ENCODE results near the gene PIF1.
A peak's percentile ranks its signal among the peaks of the same experiment; 100 is the strongest.

Gene PIF1

DNA sequence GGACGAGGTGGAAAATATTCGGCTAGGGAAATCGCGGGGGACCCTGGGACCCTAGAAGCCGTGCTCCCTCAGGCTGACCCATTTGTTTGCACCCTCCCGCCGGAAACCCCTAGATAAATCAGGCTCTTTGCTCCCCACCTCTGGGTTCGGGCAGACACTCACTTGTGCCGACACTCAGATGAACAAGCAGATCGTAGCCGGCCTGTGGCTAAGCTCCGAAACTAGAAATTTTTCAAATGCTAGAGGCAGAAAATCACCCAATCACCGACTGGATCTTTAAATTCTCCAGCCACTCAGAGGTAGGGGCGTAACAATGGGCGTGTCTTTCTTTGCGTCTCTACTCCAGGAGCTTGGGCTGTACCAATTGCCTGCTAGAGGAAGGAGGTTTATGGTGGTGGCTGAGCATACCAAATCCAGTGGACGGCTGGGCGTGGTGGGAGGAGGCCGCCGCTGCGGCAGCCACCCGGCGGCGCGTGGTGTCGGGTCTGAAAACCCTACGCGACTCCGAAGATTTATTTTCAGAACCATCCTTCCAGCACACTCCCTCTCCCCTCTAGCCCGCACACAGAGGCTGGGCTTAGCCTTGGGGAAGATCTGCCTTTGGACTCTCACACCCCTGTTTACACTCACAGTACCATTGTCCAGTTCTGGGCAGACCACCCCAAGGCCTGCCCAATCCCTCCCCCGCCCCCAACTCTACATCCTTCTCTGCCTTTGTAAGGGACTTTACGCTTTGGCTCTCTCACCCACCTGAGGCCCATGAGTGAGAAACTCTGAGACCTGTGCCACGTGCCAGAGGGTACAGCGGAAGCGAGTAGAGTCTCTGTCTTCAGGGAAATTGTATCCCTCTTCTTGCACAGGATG, at the start of gene PIF1:
TSS of gene PIF1 (minus strand) at position 217 of the 864 bp plus-strand sequence. CDS start 1,312 bp downstream, outside the sequence.
- in situ Hi-C loops (cut with MboI; ENCODE audit: low sequenced_read_pairs): no loop called here
- DNase-seq (ENCODE audit: low spot score in 2 of 2): peak; percentile 100

DNA sequence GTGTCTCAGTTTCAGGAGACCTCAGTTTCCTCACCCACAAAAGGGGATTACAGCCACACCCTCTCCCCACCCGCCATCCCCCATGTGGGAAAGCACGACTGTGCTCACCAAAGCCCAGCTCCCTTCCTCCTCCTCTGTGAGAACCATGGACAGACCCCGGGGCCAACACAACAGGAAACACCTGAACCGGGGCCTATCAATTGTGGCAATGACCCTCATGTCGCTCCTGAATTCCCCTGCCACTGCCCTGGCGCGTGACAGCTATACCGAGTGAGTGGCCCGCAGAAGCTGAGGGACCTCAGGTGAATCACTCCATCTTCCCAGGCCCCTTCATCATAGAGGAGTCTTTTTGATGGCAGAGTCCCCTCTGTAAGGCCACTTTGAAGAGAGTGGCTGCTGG, 44.9 kb upstream of the PIF1 start:
- no peak for DNase-seq (ENCODE audit: low spot score in 2 of 2)
- H3K4me3 ChIP-seq: no peak overlapping the region
- no peaks in the 10 kb centered on the region for H3K9me3 ChIP-seq
- in situ Hi-C loops (cut with MboI; ENCODE audit: low sequenced_read_pairs): no loop called here
- no peaks in the 10 kb centered on the region for H3K27me3 ChIP-seq (ENCODE audit: low read depth)
- H3K4me1 ChIP-seq: no peaks in the 10 kb centered on the region
- H3K36me3 ChIP-seq (replicated peaks): peaks cover 12% of the 10 kb centered on the region

More for the DNA sequence above, at the start of gene PIF1:
- Histone ChIP-seq H3K27me3 (ENCODE audit: low read depth) (no peaks in the 10 kb centered on the region), H3K9me3 (no peaks in the 10 kb centered on the region; the same call in 1 of the 2 replicates), H3K36me3 (replicated peaks) (peaks cover 32% of the 10 kb centered on the region), H3K4me3 (peak within 1 kb of the TSS; percentile 68), H3K4me1 (peaks cover 19% of the 10 kb centered on the region)

DNA sequence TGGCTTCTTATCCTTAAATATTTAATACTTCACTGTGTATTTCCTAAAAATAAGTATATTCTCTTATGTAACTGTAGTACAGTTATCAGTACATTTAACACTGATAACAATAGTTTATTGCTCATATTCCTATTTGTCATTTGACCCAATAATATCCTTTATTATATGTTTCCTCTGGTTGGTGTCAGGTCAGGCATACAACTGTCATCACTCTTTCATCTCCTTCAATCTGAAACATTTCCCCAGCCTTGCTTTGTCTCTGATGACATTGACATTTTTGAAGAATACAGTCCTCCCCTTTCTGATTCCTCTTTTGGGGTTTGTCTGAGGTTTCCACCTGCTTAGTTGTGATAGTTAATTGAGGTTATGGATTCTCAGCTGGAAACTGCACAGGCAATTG, 44.1 kb upstream of the PIF1 start:
- Histone ChIP-seq H3K27me3 (ENCODE audit: low read depth) (no peaks in the 10 kb centered on the region), H3K4me3 (no peak overlapping the region), H3K4me1 (no peaks in the 10 kb centered on the region), H3K36me3 (replicated peaks) (peaks cover 12% of the 10 kb centered on the region), H3K9me3 (no peaks in the 10 kb centered on the region)
- in situ Hi-C loops (cut with MboI; ENCODE audit: low sequenced_read_pairs): no loop called here
- DNase-seq (ENCODE audit: low spot score in 2 of 2): no peak

DNA sequence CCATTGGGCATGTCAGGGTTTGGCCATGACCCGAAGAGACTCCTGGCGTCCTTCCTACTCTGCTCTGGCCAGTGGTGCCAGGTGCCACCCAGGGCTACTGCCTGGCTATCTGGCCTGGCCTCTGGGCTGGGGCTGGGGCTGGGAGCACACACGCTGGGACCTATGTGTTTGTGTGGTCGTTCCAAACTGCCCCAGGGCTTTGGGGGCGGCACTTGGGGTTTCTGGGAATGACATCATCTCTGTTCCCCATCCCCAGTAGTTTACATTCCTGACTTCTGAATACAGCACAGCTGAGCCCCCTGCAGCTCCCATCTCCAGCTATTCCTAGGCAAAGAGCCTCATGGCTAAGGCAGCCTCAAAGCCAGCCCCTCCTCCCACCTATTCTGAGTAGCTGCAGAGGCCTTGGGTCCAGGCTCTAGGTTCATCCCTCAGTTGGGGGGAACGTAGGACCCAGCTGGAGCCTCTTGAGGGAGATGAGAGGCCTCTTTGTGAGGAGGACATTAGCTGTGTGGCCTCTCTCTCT, 40.6 kb upstream of the PIF1 start:
- no peaks in the 10 kb centered on the region for H3K9me3 ChIP-seq
- no peaks in the 10 kb centered on the region for H3K4me1 ChIP-seq
- H3K27me3 ChIP-seq (ENCODE audit: low read depth): no peaks in the 10 kb centered on the region
- no peak for DNase-seq (ENCODE audit: low spot score in 2 of 2)
- H3K4me3 ChIP-seq: no peak overlapping the region
- H3K36me3 ChIP-seq (replicated peaks): peaks cover 12% of the 10 kb centered on the region
- in situ Hi-C loops (cut with MboI; ENCODE audit: low sequenced_read_pairs): no loop called here

DNA sequence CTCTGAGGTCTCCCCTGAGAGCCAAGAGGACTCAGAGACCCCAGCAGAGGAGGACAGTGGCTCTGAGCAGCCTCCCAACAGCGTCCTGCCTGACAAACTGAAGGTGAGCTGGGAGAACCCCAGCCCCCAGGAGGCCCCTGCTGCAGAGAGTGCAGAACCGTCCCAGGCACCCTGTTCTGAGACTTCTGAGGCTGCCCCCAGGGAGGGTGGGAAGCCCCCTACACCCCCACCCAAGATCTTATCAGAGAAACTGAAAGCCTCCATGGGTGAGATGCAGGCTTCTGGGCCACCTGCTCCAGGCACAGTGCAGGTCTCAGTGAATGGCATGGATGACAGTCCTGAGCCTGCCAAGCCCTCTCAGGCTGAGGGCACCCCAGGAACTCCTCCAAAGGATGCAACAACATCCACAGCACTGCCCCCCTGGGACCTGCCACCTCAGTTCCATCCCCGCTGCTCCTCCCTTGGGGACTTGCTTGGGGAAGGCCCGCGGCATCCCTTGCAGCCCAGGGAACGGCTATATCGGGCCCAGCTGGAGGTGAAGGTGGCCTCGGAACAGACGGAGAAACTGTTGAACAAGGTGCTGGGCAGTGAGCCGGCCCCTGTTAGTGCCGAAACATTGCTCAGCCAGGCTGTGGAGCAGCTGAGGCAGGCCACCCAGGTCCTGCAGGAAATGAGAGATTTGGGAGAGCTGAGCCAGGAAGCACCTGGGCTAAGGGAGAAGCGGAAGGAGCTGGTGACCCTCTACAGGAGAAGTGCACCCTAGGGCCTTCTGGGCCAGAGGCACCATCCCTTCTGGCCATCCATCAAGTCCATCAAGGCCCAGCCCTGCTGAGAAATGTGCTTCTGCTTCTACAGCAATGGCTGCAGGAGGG, 39.9 kb upstream of the PIF1 start:
- H3K4me1 ChIP-seq: no peaks in the 10 kb centered on the region
- DNase-seq (ENCODE audit: low spot score in 2 of 2): no peak
- in situ Hi-C loops (cut with MboI; ENCODE audit: low sequenced_read_pairs): no loop called here
- no peak overlapping the region for H3K4me3 ChIP-seq
- peaks cover 17% of the 10 kb centered on the region for H3K36me3 ChIP-seq (replicated peaks)
- no peaks in the 10 kb centered on the region for H3K27me3 ChIP-seq (ENCODE audit: low read depth)
- H3K9me3 ChIP-seq: no peaks in the 10 kb centered on the region

DNA sequence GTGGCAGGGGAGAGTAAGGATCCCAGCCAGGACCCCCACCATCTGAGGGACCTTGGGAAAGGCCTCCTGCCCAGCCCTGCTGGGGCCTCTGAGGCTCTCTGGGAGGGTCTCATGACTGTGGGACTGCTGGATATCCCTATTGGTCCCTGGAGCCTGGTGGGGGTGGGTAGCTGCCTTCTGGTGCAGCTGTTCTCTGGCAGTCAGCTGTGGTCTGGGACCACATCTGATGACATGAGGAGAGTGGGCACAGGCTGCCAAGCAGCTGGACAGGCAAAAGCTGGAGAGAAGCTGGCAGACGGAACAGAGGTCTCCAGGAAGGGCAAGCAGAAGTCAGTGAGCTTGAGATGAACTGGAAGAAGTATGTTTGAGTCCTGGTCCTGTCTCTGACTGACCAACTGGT, 38.6 kb upstream of the PIF1 start:
- H3K4me1 ChIP-seq: no peaks in the 10 kb centered on the region
- H3K27me3 ChIP-seq (ENCODE audit: low read depth): no peaks in the 10 kb centered on the region
- H3K4me3 ChIP-seq: no peak overlapping the region
- no peak for DNase-seq (ENCODE audit: low spot score in 2 of 2)
- in situ Hi-C loops (cut with MboI; ENCODE audit: low sequenced_read_pairs): no loop called here
- H3K36me3 ChIP-seq (replicated peaks): peaks cover 26% of the 10 kb centered on the region
- no peaks in the 10 kb centered on the region for H3K9me3 ChIP-seq

DNA sequence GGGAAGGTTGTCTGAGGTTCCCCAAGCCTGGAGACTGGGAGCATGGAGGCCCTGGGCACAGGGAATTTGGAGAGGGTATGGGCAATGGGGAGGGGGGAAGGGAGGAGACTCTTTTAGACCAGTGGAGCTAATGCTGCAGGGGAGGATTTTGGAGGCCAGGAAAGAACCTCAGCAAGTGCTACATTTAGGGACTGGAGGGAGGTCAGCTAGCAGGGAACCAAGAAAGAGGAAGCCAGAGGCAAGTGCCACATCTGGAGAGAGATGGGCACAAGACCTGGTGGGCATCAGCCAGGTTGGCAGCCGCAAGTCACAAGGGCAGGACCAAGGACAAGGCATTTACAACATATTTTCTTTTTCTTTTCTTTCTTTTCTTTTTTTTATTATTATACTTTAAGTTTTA, 37.0 kb upstream of the PIF1 start:
- Histone ChIP-seq H3K9me3 (no peaks in the 10 kb centered on the region), H3K36me3 (replicated peaks) (peaks cover 23% of the 10 kb centered on the region), H3K27me3 (ENCODE audit: low read depth) (no peaks in the 10 kb centered on the region), H3K4me1 (no peaks in the 10 kb centered on the region), H3K4me3 (no peak overlapping the region)
- DNase-seq (ENCODE audit: low spot score in 2 of 2): no peak
- in situ Hi-C loops (cut with MboI; ENCODE audit: low sequenced_read_pairs): no loop called here

- H3K36me3 ChIP-seq (replicated peaks): peaks cover 22% of the 10 kb centered on the region
- H3K4me1 ChIP-seq: no peaks in the 10 kb centered on the region
These were observed 36.5 kb upstream of the PIF1 start for GRCh38 chr15:64861960-64862359.

GRCh38 chr15:64861331-64861730, 35.9 kb upstream of the PIF1 start:
- Histone ChIP-seq H3K36me3 (replicated peaks) (peaks cover 23% of the 10 kb centered on the region), H3K27me3 (ENCODE audit: low read depth) (no peaks in the 10 kb centered on the region), H3K4me3 (no peak overlapping the region), H3K4me1 (no peaks in the 10 kb centered on the region), H3K9me3 (no peaks in the 10 kb centered on the region)
- in situ Hi-C loops (cut with MboI; ENCODE audit: low sequenced_read_pairs): no loop called here
- DNase-seq (ENCODE audit: low spot score in 2 of 2): no peak

More at GRCh38 chr15:64861960-64862359, 36.5 kb upstream of the PIF1 start:
- no peaks in the 10 kb centered on the region for H3K9me3 ChIP-seq
- no peak for DNase-seq (ENCODE audit: low spot score in 2 of 2)
- in situ Hi-C loops (cut with MboI; ENCODE audit: low sequenced_read_pairs): no loop called here
- H3K27me3 ChIP-seq (ENCODE audit: low read depth): no peaks in the 10 kb centered on the region
- H3K4me3 ChIP-seq: no peak overlapping the region

DNA sequence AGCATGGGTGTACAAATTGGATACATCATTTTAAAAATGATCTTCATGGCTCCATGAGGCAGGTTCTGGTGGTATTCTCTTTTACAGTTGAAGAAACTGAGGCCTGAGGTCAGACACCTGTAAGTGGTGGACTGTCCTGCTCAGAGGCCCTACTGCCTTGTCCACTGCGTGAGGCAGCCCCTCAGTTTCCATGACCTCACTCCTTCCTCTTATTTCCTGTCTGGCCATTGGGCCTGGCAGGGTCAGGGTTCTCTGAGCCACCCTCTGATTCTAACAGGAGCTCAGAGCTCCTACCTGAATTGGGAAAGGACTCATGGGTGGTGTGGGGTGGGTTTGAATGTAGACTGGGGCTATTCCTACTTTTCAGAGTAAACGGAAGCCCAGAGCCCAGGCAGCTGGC, 33.8 kb upstream of the PIF1 start:
- DNase-seq (ENCODE audit: low spot score in 2 of 2): no peak
- in situ Hi-C loops (cut with MboI; ENCODE audit: low sequenced_read_pairs): no loop called here

GRCh38 chr15:64858021-64858575, 32.7 kb upstream of the PIF1 start:
- in situ Hi-C loops (cut with MboI; ENCODE audit: low sequenced_read_pairs): no loop called here
- Histone ChIP-seq H3K36me3 (replicated peaks) (peaks cover 32% of the 10 kb centered on the region), H3K4me1 (no peaks in the 10 kb centered on the region), H3K4me3 (no peak overlapping the region), H3K27me3 (ENCODE audit: low read depth) (no peaks in the 10 kb centered on the region), H3K9me3 (no peaks in the 10 kb centered on the region)
- DNase-seq (ENCODE audit: low spot score in 2 of 2): no peak

More for the DNA sequence above, 33.8 kb upstream of the PIF1 start:
- Histone ChIP-seq H3K9me3 (no peaks in the 10 kb centered on the region), H3K36me3 (replicated peaks) (peaks cover 27% of the 10 kb centered on the region), H3K4me1 (no peaks in the 10 kb centered on the region), H3K27me3 (ENCODE audit: low read depth) (no peaks in the 10 kb centered on the region), H3K4me3 (no peak overlapping the region)

- no peak for DNase-seq (ENCODE audit: low spot score in 2 of 2)
- Histone ChIP-seq H3K36me3 (replicated peaks) (peaks cover 32% of the 10 kb centered on the region), H3K27me3 (ENCODE audit: low read depth) (no peaks in the 10 kb centered on the region), H3K4me1 (no peaks in the 10 kb centered on the region), H3K4me3 (no peak overlapping the region), H3K9me3 (no peaks in the 10 kb centered on the region)
- in situ Hi-C loops (cut with MboI; ENCODE audit: low sequenced_read_pairs): no loop called here
These were observed 32.0 kb upstream of the PIF1 start for GRCh38 chr15:64857421-64857820.

DNA sequence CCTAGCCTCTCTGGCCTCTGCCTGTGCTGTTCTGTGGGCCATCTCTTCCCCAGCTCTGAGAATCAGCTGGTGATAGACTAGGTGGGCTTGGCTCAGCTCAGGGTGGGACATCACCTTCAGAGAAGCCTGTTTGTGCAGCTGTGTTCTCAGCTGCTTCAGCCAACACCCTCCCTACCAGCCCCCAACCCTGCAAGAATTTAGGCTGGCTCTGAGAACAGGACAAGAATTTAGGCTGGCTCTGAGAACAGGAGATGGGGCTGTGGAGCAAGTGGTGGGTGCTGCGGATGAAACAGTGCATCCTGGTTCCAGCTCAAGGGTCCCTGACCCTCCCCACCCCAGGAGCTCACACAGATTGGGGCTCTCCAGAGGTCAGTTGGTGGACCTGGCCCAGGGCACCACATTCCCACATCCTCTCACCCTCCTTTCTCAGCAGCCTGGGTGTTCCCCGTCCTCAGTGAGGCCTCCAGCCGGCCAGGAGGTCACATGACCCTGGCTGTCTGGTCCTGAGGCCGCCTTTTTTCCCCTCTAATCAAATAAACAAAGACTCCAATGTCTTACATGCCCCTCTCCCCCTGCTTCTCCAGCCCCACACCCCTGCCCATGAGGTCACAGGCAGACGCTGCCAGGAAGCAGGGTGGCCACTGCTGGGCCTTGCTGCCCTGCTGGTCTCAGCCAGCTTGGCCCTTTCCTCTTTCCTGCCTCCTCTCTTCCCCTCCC, 31.1 kb upstream of the PIF1 start:
- H3K4me1 ChIP-seq: no peaks in the 10 kb centered on the region
- H3K9me3 ChIP-seq: no peaks in the 10 kb centered on the region
- in situ Hi-C loops (cut with MboI; ENCODE audit: low sequenced_read_pairs): no loop called here
- DNase-seq (ENCODE audit: low spot score in 2 of 2): no peak
- peaks cover 32% of the 10 kb centered on the region for H3K36me3 ChIP-seq (replicated peaks)
- H3K4me3 ChIP-seq: no peak overlapping the region
- no peaks in the 10 kb centered on the region for H3K27me3 ChIP-seq (ENCODE audit: low read depth)
